ENCODE measurements around the gene SSB. TPM values are rescaled to one million over a fixed set of nuclear protein-coding genes. Genes with fewer than 3 reads are reported as not detected.
"Not testable (repeated sequence)": the region's sequence is repeated elsewhere in the genome, so short reads cannot be mapped to it uniquely, and the experiment has no call there.

The SSB gene
- total RNA-seq, 2 experiments from 2014 or later: 109 to 114 TPM

DNA sequence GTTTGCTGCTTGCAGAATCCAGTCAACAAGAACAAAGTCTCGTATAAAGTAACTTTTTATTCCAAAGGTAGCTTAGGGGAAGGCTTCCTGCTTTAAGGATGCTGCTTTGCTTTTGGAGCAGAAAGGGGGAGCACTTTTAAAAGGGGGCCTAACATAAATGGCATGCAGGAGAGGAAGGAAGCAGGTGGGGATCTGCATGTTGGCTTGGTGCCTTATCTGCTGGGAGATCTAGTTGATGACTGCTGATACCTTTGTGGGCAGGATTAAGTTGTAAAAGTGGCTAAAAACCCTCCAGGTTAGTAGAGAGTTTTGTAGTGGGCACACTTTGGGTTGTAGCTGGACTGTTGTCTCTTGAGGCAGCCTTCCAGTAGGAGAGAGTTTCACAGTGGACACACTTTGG, 51.0 kb downstream of the SSB start:
- no peaks in the 10 kb centered on the region for H3K27me3 Mint-ChIP-seq
- no peak for ATAC-seq
- CTCF ChIA-PET: interaction anchor here (1.0 kb wide), 1 partner anchor 9 kb away, joined by 3 read pairs; no protein-coding TSS in a partner anchor

DNA sequence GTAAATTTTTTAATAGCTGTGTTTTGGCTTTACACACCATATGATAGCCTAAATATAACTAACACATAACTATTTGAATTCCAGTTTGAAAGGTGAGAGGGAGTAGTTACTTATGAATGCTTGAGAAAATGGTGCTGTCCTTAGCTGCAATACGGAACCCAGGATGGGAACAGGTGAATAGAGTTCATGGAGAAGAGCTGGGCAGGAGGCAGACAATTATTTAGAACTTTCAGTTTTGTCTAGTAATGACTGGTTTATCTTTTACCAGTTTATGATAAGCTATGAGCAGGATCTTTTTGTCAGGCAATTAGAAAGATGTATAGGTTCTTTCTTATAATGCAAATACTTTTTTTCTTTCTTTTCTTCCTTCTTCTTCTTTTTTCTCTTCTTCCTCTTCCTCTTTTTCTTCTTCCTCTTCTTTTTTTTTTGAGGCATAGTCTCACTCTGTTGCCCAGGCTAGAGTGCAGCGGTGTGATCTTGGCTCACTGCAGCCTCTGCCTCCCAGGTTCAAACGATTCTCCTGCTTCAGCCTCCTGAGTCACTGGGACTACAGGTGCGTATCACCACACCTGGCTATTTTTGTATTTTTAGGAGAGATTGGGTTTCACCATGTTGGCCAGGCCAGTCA, 54.5 kb downstream of the SSB start:
- H3K4me1 Mint-ChIP-seq (ENCODE audit: low read depth): peaks cover 27% of the 10 kb centered on the region
- POLR2A ChIA-PET: no interaction called here

More for the DNA sequence above, 51.0 kb downstream of the SSB start:
- Mint-ChIP-seq H3K9me3 (peaks cover 4% of the 10 kb centered on the region), H3K4me1 (ENCODE audit: low read depth) (peaks cover 42% of the 10 kb centered on the region), H3K4me3 (no peak overlapping the region), H3K36me3 (ENCODE audit: low read depth) (peaks cover 25% of the 10 kb centered on the region), H3K27ac (no peak overlapping the region)
- POLR2A ChIA-PET: no interaction called here
- TF ChIP-seq, protein P1, sequence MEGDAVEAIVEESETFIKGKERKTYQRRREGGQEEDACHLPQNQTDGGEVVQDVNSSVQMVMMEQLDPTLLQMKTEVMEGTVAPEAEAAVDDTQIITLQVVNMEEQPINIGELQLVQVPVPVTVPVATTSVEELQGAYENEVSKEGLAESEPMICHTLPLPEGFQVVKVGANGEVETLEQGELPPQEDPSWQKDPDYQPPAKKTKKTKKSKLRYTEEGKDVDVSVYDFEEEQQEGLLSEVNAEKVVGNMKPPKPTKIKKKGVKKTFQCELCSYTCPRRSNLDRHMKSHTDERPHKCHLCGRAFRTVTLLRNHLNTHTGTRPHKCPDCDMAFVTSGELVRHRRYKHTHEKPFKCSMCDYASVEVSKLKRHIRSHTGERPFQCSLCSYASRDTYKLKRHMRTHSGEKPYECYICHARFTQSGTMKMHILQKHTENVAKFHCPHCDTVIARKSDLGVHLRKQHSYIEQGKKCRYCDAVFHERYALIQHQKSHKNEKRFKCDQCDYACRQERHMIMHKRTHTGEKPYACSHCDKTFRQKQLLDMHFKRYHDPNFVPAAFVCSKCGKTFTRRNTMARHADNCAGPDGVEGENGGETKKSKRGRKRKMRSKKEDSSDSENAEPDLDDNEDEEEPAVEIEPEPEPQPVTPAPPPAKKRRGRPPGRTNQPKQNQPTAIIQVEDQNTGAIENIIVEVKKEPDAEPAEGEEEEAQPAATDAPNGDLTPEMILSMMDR (IDR thresholded peaks at IDR 0.05): no peak
- DNase-seq: no peak
- intact Hi-C loops (cut with micrococcal nuclease): no loop called here

DNA sequence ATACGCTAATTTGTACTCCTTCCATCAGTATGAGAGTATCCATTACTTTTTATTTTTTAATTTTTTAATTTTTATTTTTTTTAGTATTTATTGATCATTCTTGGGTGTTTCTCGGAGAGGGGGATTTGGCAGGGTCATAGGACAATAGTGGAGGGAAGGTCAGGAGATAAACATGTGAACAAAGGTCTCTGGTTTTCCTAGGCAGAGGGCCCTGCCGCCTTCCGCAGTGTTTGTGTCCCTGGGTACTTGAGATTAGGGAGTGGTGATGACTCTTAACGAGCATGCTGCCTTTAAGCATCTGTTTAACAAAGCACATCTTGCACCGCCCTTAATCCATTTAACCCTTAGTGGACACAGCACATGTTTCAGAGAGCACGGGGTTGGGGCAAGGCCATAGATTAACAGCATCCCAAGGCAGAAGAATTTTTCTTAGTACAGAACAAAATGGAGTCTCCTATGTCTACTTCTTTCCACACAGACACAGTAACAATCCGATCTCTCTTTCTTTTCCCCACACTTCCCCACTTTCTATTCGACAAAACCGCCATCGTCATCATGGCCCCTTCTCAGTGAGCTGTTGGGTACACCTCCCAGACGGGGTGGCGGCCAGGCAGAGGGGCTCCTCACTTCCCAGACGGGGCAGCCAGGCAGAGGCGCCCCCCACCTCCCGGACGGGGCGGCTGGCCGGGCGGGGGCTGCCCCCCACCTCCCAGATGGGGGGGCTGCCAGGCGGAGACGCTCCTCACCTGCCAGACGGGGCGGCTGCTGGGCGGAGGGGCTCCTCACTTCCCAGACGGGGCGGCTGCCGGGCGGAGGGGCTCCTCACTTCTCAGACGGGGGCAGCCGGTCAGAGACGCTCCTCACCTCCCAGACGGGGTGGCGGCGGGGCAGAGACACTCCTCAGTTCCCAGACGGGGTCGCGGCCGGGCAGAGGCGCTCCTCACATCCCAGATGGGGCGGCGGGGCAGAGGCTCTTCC, 56.9 kb downstream of the SSB start:
- intact Hi-C loops (cut with micrococcal nuclease); H3K9me3 Mint-ChIP-seq; DNase-seq; H3K4me3 Mint-ChIP-seq; H3K27me3 Mint-ChIP-seq; POLR2A ChIA-PET; CTCF ChIA-PET; ATAC-seq; H3K27ac Mint-ChIP-seq: not testable (repeated sequence)
- peaks cover 23% of the 10 kb centered on the region for H3K4me1 Mint-ChIP-seq (ENCODE audit: low read depth)
- peaks cover 21% of the 10 kb centered on the region for H3K36me3 Mint-ChIP-seq (ENCODE audit: low read depth)

More for the DNA sequence above, 54.5 kb downstream of the SSB start:
- DNase-seq: no peak
- Mint-ChIP-seq H3K9me3 (peaks cover 6% of the 10 kb centered on the region), H3K4me3 (no peak overlapping the region), H3K36me3 (ENCODE audit: low read depth) (peaks cover 31% of the 10 kb centered on the region), H3K27me3 (no peaks in the 10 kb centered on the region), H3K27ac (no peak overlapping the region)
- ATAC-seq: no peak
- TF ChIP-seq, protein P1 (IDR thresholded peaks at IDR 0.05): no peak
- intact Hi-C loops (cut with micrococcal nuclease): no loop called here
- CTCF ChIA-PET: interaction anchor here (0.8 kb wide), 1 partner anchor 29 kb away, joined by 3 read pairs; no protein-coding TSS in a partner anchor

- ChIA-PET CTCF (interaction anchor here (0.8 kb wide), 1 partner anchor 10 kb away, joined by 3 read pairs; no protein-coding TSS in a partner anchor), POLR2A (no interaction called here)
- H3K4me3 Mint-ChIP-seq: no peak overlapping the region
- intact Hi-C loops (cut with micrococcal nuclease): no loop called here
- H3K9me3 Mint-ChIP-seq: peaks cover 2% of the 10 kb centered on the region
- no peaks in the 10 kb centered on the region for H3K27me3 Mint-ChIP-seq
- DNase-seq (no peak), ATAC-seq (no peak)
- no peak overlapping the region for H3K27ac Mint-ChIP-seq
- TF ChIP-seq, protein P1 (IDR thresholded peaks at IDR 0.05): no peak
- peaks cover 24% of the 10 kb centered on the region for H3K4me1 Mint-ChIP-seq (ENCODE audit: low read depth)
- peaks cover 10% of the 10 kb centered on the region for H3K36me3 Mint-ChIP-seq (ENCODE audit: low read depth)
These were observed 60.8 kb downstream of the SSB start for GRCh38 chr2:169859423-169859822.

DNA sequence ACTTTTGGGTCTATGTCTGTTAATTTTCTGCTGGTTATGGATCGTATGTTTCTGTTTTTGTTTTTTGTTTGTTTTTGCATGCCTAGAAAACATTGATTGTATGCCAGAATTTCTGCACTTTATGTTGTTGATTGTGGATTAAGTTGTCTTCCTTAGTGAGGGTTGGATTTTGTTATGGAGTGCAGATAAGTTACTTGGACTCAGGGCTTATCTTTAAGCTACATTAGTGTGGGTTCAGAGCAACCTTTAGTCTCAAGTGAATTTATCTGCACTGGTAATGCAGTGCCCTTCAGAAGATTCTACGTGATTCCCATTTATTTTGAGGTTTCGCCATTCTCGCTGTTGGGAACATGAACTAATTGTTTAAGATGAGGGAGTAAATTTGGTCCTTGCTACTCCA, 61.5 kb downstream of the SSB start:
- Mint-ChIP-seq H3K4me1 (ENCODE audit: low read depth) (peaks cover 24% of the 10 kb centered on the region), H3K4me3 (no peak overlapping the region), H3K27ac (no peak overlapping the region), H3K27me3 (no peaks in the 10 kb centered on the region), H3K36me3 (ENCODE audit: low read depth) (peaks cover 10% of the 10 kb centered on the region), H3K9me3 (peaks cover 2% of the 10 kb centered on the region)
- ChIA-PET CTCF (no interaction called here), POLR2A (no interaction called here)
- intact Hi-C loops (cut with micrococcal nuclease): no loop called here
- TF ChIP-seq, protein P1 (IDR thresholded peaks at IDR 0.05): no peak
- DNase-seq (no peak), ATAC-seq (no peak)

Other genes starting within 250 kb of the SSB start
- 10 to 100 TPM; 55.4 to 60.2 TPM for gene FASTKD1, start 225.0 kb upstream of the SSB start, total RNA-seq
- gene PPIG, start 214.5 kb upstream of the SSB start, total RNA-seq: 10 to 100 TPM; 54.9 to 62.0 TPM
- gene CFAP210, start 104.5 kb upstream of the SSB start, total RNA-seq: not detected
- 1 to 10 TPM; 3.2 to 3.9 TPM for gene PHOSPHO2, start 104.4 kb upstream of the SSB start, total RNA-seq
- 10 to 100 TPM in 1 of 2 experiments, 1 to 10 TPM in 1; 9.2 to 11.1 TPM for gene KLHL23, start 65.0 kb upstream of the SSB start, total RNA-seq
- gene METTL5, start 26.0 kb downstream of the SSB start, total RNA-seq: 100 to 1,000 TPM; 103 to 111 TPM
- 10 to 100 TPM; 14.0 to 15.7 TPM for gene UBR3, start 28.6 kb downstream of the SSB start, total RNA-seq

Measured in activated CD8-positive, alpha-beta T cell treated with anti-CD3 and anti-CD28 coated beads for 36 hours (primary cell).